Neuronal stem cell (in vitro differentiated cells): ENCODE measurements around the gene TEDC2.
"Not testable (repeated sequence)": the region's sequence is repeated elsewhere in the genome, so short reads cannot be mapped to it uniquely, and the experiment has no call there.

Experiments used
- DNase-seq: peaks from one replicate; pipeline ENCODE4 v3.0.0-alpha.2; 2013; ENCODE audit warnings: low spot score
- H2AFZ ChIP-seq: one replicate; pipeline ENCODE4 v1.6.1; 2013; ENCODE audit warnings: mild to moderate bottlenecking, low read length, inconsistent platforms
- H2AK5ac ChIP-seq: 2 replicates; pipeline ENCODE4 v1.6.1; 2013; ENCODE audit warnings: low read depth, mild to moderate bottlenecking, inconsistent platforms, low read length, moderate library complexity, mixed read lengths
- H2BK120ac ChIP-seq: 2 replicates; pipeline ENCODE4 v1.6.1; 2013; ENCODE audit warnings: low read depth, mild to moderate bottlenecking, inconsistent platforms, low read length, moderate library complexity, mixed read lengths
- H2BK12ac ChIP-seq: one replicate; pipeline ENCODE4 v1.6.1; 2013; ENCODE audit warnings: low read length, inconsistent platforms
- H2BK15ac ChIP-seq: 2 replicates; pipeline ENCODE4 v1.6.1; 2013; ENCODE audit warnings: mild to moderate bottlenecking, low read length, inconsistent platforms, mixed read lengths
- H2BK5ac ChIP-seq: one replicate; pipeline ENCODE4 v1.6.1; 2013; ENCODE audit warnings: inconsistent platforms, mild to moderate bottlenecking, low read length, moderate library complexity
- H3K14ac ChIP-seq: one replicate; pipeline ENCODE4 v1.6.1; 2013; ENCODE audit warnings: low read length, inconsistent platforms
- H3K18ac ChIP-seq: 2 replicates; pipeline ENCODE4 v1.6.1; 2013; ENCODE audit warnings: low read length, inconsistent platforms
- H3K23ac ChIP-seq: 2 replicates; pipeline ENCODE4 v1.6.1; 2013; ENCODE audit warnings: low read depth, mild to moderate bottlenecking, mixed read lengths, low read length, inconsistent platforms; ENCODE audit not compliant: poor library complexity
- H3K27ac ChIP-seq: replicated peaks from 3 replicates; pipeline ENCODE4 v1.5.1; 2013; ENCODE audit warnings: low read length, inconsistent platforms
- H3K27me3 ChIP-seq, 3 experiments: 2 replicates each; pipeline ENCODE4 v1.6.1; 2013; ENCODE audit warnings: low read length in 3 of 3, mild to moderate bottlenecking in 2 of 3, inconsistent platforms in 1 of 3, low read depth in 1 of 3, mixed read lengths in 1 of 3, moderate library complexity in 1 of 3; ENCODE audit not compliant: control insufficient read depth in 3 of 3, insufficient read depth in 3 of 3
- H3K36me3 ChIP-seq, 2 donors: replicated peaks in 1 of 2; 2 replicates each; pipeline ENCODE4 v1.6.1; 2013; ENCODE audit warnings: low read length in 2 of 2; ENCODE audit not compliant: control insufficient read depth in 2 of 2, insufficient read depth in 2 of 2
- H3K4ac ChIP-seq: 2 replicates; pipeline ENCODE4 v1.6.1; 2013; ENCODE audit warnings: inconsistent platforms, mild to moderate bottlenecking, low read length, moderate library complexity
- H3K4me1 ChIP-seq, 2 donors: 1 replicate in 1 of 2; 2 replicates in 1 of 2; pipeline ENCODE4 v1.6.1; 2013; ENCODE audit warnings: low read length in 2 of 2, low read depth in 1 of 2; ENCODE audit not compliant: control insufficient read depth in 2 of 2, insufficient read depth in 1 of 2
- H3K4me2 ChIP-seq: one replicate; pipeline ENCODE4 v1.6.1; 2013; ENCODE audit warnings: mild to moderate bottlenecking, low read length, inconsistent platforms; ENCODE audit not compliant: insufficient read depth, poor library complexity, severe bottlenecking
- H3K4me3 ChIP-seq, 2 donors: 2 replicates each; pipeline ENCODE4 v1.5.1; 2013; ENCODE audit warnings: low read length in 2 of 2, mild to moderate bottlenecking in 2 of 2, inconsistent platforms in 1 of 2, moderate library complexity in 1 of 2
- H3K79me1 ChIP-seq: one replicate; pipeline ENCODE4 v1.6.1; 2013; ENCODE audit warnings: low read depth, mild to moderate bottlenecking, inconsistent platforms, low read length, moderate library complexity
- H3K9ac ChIP-seq: one replicate; pipeline ENCODE4 v1.6.1; 2013; ENCODE audit warnings: mild to moderate bottlenecking, low read depth, low read length, inconsistent platforms; ENCODE audit not compliant: poor library complexity
- H3K9me3 ChIP-seq, 2 donors: replicated peaks in 1 of 2; 2 replicates each; pipeline versions ENCODE3 to v1.6.1; 2013; ENCODE audit warnings: low read length in 2 of 2, mild to moderate bottlenecking in 2 of 2, inconsistent platforms in 1 of 2, low read depth in 1 of 2, mixed read lengths in 1 of 2, moderate library complexity in 1 of 2; ENCODE audit not compliant: control insufficient read depth in 2 of 2, insufficient read depth in 1 of 2
- H4K8ac ChIP-seq: one replicate; pipeline ENCODE4 v1.6.1; 2013; ENCODE audit warnings: low read depth, mild to moderate bottlenecking, inconsistent platforms, low read length, moderate library complexity
- H4K91ac ChIP-seq: one replicate; pipeline ENCODE4 v1.6.1; 2013; ENCODE audit warnings: low read length, low read depth, mild to moderate bottlenecking, inconsistent platforms; ENCODE audit not compliant: poor library complexity
- WGBS, 2 donors: extraction: QIAGEN DNeasy Blood & Tissue Kit; methylation state at CpG; one replicate each; pipeline ENCODE4 v1.1.7; 2013; ENCODE audit warnings: missing lambda C conversion rate in 2 of 2, mixed read lengths in 1 of 2; ENCODE audit not compliant: insufficient read length in 2 of 2, insufficient replicate concordance in 1 of 2; ENCODE audit errors: extremely low coverage in 2 of 2; 5-methylcytosine and 5-hydroxymethylcytosine counted together

Gene TEDC2

GRCh38 chr16:2479996-2480395 is 20.1 kb downstream of the TEDC2 start:
- H3K14ac ChIP-seq, H4K91ac ChIP-seq, H3K23ac ChIP-seq, H2BK5ac ChIP-seq, H2AFZ ChIP-seq, H3K9me3 ChIP-seq, H3K4me3 ChIP-seq, H3K4ac ChIP-seq, H3K36me3 ChIP-seq, H3K18ac ChIP-seq, H2BK120ac ChIP-seq, H3K4me1 ChIP-seq, H3K4me2 ChIP-seq, H4K8ac ChIP-seq, DNase-seq, H3K27ac ChIP-seq, H2AK5ac ChIP-seq, H2BK12ac ChIP-seq, H3K9ac ChIP-seq, H2BK15ac ChIP-seq: not testable (repeated sequence)
- Histone ChIP-seq H3K27me3 (peaks cover 0 to 10% (median 0%) of the 10 kb centered on the region in 3 experiments), H3K79me1 (peaks cover 12% of the 10 kb centered on the region)
- WGBS, 2 donors, result no CpG with 5 or more reads among the region's 10 CpGs

- Histone ChIP-seq H3K79me1 (peaks cover 12% of the 10 kb centered on the region), H2BK15ac (no peak overlapping the region), H2BK120ac (no peak overlapping the region), H2BK5ac (no peak overlapping the region), H3K27me3 (peaks cover 0 to 6% (median 0%) of the 10 kb centered on the region in 3 experiments), H2AK5ac (no peak overlapping the region), H3K18ac (no peak overlapping the region), H3K27ac (no peak overlapping the region), H4K91ac (no peak overlapping the region), H3K4ac (no peak overlapping the region), H3K23ac (no peak overlapping the region), H3K4me3 (no peak overlapping the region), H3K9ac (no peak overlapping the region), H3K14ac (no peak overlapping the region), H2AFZ (no peak overlapping the region), H2BK12ac (no peak overlapping the region), H4K8ac (no peak overlapping the region), H3K4me1 (peaks cover 0 to under 1% of the 10 kb centered on the region in 2 donors), H3K4me2 (no peak overlapping the region), H3K36me3 (no peaks in the 10 kb centered on the region), H3K9me3 (no peaks in the 10 kb centered on the region)
- DNase-seq, result no peak
- WGBS, 2 donors, result no CpG with 5 or more reads among the region's 12 CpGs
Observed at GRCh38 chr16:2480948-2481347, 21.0 kb downstream of the TEDC2 start.

- Histone ChIP-seq H3K9ac (no peak overlapping the region), H3K23ac (peak overlapping the region; percentile 32), H2AFZ (no peak overlapping the region), H3K4me1 (no peaks in the 10 kb centered on the region), H3K4ac (no peak overlapping the region), H3K18ac (no peak overlapping the region), H2AK5ac (no peak overlapping the region), H4K8ac (no peak overlapping the region), H2BK5ac (no peak overlapping the region), H3K27me3 (no peaks in the 10 kb centered on the region), H2BK15ac (no peak overlapping the region), H3K4me3 (no peak overlapping the region), H3K9me3 (no peaks in the 10 kb centered on the region), H3K27ac (no peak overlapping the region), H4K91ac (no peak overlapping the region), H3K79me1 (peaks cover 16% of the 10 kb centered on the region), H2BK120ac (no peak overlapping the region), H3K36me3 (no peaks in the 10 kb centered on the region), H2BK12ac (no peak overlapping the region), H3K14ac (no peak overlapping the region), H3K4me2 (no peak overlapping the region)
- WGBS, 2 donors, result no CpG with 5 or more reads among the region's 7 CpGs
- DNase-seq, result no peak
Observed at GRCh38 chr16:2481676-2482075, 21.8 kb downstream of the TEDC2 start.

GRCh38 chr16:2482249-2482648 is 22.3 kb downstream of the TEDC2 start:
- no peak for DNase-seq
- no peak overlapping the region for H2AK5ac ChIP-seq

More at GRCh38 chr16:2482249-2482648, 22.3 kb downstream of the TEDC2 start:
- peaks cover 0 to 2% of the 10 kb centered on the region in 2 donors for H3K4me1 ChIP-seq
- no peak overlapping the region for H4K8ac ChIP-seq
- H2AFZ ChIP-seq, result no peak overlapping the region
- no peak overlapping the region for H3K4me3 ChIP-seq
- no peaks in the 10 kb centered on the region for H3K9me3 ChIP-seq
- H3K79me1 ChIP-seq, result peaks cover 16% of the 10 kb centered on the region
- no peak overlapping the region for H2BK12ac ChIP-seq
- H2BK120ac ChIP-seq, result no peak overlapping the region
- H3K14ac ChIP-seq, result no peak overlapping the region
- H3K23ac ChIP-seq, result peak overlapping the region; percentile 25
- H3K4ac ChIP-seq, result no peak overlapping the region
- H3K36me3 ChIP-seq, result no peaks in the 10 kb centered on the region
- H4K91ac ChIP-seq, result no peak overlapping the region
- no peak overlapping the region for H2BK15ac ChIP-seq
- no peak overlapping the region for H3K18ac ChIP-seq
- WGBS, 2 donors, result no CpG with 5 or more reads among the region's 13 CpGs
- peak overlapping the region; percentile 65 for H3K9ac ChIP-seq
- H3K27ac ChIP-seq, result no peak overlapping the region
- no peaks in the 10 kb centered on the region for H3K27me3 ChIP-seq
- no peak overlapping the region for H3K4me2 ChIP-seq
- H2BK5ac ChIP-seq, result no peak overlapping the region
